HUDEP-2 (cell line): ENCODE results near the gene HDAC10.
"Not testable (repeated sequence)": the region's sequence is repeated elsewhere in the genome, so short reads cannot be mapped to it uniquely, and the experiment has no call there.

Experiments used
- DNase-seq, 76 experiments: peaks; one replicate each; lab custom pipeline; 2025; ENCODE audit not compliant: unreplicated experiment in 76 of 76; lab: John Stamatoyannopoulos, UW

HDAC10 gene

DNA sequence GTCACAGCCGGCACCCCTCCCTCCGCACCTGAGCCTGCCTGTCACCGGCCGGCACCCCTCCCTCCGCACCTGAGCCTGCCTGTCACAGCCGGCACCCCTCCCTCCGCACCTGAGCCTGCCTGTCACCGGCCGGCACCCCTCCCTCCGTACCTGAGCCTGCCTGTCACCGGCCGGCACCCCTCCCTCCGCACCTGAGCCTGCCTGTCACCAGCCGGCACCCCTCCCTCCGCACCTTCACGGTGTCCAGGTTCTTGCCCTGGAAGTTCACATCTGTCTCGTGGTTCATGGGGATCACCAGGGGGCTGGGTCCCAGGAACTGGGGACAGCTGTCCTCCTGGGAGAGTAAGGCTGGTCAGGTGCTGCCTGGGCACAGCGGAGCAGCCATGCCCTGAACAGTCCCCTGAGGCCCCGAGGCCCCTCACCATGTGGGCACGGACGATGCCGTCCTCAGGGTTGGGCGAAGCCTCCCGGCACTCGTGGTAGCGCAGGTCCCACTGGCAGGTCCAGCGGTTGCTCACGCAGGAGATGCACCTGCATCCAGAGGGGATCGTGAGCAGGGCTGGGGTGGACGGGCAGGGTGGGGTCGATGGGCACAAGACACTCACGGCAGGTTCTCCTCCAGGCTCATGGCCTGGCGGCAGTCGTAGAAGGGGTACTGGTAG lies 34.6 kb upstream of the HDAC10 start:
- no peak for DNase-seq

DNA sequence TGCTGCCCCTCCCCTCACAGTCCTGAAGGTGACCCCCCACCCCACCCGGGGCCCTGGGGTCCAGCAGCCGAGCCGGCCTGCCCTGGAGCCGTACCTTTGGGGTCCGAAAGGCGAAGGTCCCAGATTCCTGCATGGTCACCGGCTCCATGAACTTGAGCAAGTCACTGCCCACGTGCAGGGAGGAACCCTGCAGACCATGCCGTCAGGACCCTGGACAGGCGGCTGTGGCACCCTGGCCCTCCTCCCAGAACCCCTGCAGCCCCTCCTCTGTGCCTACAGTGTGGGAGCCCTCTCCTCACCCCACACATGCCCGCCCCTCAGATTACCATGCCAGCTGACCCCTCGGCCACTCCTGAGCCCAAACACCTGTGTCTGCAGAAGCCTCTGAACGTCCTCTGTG lies 33.4 kb upstream of the HDAC10 start:
- DNase-seq: no peak

DNA sequence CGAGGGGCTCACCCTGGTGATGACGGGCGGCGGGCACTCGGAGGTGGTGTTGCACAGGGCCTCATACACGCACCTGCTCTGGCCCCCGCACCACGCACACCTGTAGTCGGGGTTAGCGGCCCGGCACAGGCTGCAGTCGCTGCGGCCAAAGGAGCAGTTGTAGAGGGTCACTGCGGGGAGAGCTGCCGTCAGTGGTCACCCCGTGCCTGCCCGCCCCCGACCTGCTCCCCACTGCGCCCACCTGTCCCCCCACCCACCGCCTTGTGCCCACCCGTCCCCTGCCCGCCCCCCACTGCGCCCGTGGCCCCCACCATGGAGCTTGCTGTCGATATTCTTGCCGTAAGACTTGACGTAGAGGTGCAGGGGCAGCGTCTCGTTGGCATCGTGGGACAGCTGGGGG lies 32.8 kb upstream of the HDAC10 start:
- DNase-seq: no peak

DNA sequence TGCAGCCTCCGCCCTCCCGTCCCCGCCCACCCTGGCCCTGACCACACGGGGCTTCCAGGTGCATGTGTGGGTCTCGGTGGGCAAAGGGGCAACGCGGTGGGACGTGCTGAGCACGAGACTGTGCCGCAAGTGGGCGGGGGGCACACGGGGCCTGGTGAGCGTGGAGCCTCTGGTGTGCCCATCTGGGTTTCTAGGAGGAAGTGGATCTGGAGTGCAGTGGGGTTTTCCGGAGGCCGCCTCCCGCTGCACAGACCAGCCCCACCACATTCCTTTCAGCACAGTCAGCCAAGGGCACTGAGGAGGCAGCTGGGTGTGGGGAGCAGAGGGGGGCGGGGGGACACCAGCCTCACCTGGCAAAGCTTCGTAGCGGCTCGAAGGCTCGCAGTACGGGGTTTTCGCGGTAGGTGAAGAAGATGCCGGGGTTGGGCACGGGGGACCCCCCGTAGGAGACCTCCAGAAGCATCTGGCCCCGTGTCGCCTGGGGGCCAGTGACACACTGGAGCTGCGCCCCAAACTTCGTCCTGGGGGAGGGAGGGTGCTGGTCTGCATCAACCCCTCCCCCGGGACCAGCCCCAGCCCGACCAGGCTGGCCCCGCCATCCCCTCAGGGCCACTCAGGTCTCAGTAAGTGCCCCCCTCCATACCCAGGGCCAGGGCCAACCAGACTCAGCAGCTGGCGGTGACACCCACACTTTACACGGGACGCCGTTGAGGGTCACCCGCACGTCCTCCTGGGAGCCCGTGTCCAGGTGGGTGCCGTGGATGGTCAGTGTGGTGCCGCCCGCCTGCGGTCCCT lies 31.5 kb upstream of the HDAC10 start:
- DNase-seq: no peak

DNA sequence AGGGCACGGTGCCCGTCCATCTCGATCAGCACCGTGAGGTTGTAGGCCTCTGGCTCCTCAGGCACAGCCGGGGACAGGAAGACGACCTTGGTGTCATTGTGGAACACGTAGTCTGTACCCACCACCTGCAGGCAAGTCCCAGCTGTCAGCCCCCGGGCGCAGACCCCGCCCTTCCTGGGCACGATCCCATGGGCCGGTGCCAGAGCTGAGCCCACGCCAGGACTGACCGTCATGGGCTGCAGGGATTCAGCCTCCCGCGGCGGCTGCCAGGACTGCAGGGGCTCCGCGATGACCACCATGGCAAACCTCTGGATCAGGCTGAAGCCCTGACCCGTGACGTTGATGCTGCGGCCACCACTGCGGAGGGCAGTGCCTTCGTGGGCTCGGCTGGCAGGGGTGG lies 30.9 kb upstream of the HDAC10 start:
- DNase-seq: no peak

DNA sequence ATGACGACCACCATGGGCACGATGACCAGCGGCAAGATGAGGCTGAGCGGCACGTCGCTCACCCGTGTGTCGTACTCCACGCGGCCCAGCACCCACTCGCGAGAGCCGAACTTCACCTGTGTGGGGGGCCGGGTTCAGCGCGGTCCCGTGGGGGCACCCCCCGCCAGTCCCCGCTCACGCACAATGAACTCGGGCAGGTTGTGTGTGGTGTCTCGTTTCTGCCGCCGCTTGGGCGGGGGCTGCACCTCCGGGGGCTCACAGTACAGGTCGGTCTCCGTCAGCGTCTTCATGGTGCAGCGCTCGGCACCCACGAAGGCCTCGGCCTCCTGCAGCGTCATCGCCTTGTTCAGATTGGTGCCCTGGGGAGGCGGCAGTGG lies 30.3 kb upstream of the HDAC10 start:
- DNase-seq: no peak

DNA sequence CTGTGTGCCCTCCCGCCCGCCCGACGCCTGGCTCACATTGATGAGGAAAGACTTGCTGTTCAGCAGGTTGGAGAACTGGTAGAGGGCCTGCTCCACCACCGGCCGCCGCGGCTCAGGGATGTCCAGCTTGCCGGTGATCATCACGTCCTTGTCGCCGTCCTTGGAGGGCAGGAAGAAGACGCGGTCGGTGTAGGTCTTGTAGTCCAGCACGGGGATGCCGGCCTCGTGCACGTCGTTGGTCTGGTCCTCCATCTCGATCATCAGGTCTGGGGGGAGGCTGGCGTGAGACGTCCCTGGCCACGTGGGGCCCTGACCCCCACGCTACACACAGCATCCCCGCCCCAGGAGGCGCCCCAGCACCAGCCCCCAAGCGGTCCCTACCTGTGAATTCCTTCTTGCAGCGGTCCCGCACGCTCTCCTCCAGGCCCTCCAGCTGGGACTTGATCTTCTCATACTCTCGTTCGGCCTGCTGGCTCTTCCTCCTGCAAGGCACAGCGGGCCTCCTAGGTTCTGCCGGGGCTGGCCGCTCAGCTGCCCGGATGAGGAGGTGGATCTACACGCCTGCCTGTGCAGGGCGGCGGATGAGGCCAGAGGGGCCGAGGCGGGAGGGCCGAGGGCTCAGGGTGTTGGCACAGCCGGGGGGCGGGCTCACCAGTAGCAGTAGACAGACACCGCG lies 29.8 kb upstream of the HDAC10 start:
- DNase-seq: no peak

DNA sequence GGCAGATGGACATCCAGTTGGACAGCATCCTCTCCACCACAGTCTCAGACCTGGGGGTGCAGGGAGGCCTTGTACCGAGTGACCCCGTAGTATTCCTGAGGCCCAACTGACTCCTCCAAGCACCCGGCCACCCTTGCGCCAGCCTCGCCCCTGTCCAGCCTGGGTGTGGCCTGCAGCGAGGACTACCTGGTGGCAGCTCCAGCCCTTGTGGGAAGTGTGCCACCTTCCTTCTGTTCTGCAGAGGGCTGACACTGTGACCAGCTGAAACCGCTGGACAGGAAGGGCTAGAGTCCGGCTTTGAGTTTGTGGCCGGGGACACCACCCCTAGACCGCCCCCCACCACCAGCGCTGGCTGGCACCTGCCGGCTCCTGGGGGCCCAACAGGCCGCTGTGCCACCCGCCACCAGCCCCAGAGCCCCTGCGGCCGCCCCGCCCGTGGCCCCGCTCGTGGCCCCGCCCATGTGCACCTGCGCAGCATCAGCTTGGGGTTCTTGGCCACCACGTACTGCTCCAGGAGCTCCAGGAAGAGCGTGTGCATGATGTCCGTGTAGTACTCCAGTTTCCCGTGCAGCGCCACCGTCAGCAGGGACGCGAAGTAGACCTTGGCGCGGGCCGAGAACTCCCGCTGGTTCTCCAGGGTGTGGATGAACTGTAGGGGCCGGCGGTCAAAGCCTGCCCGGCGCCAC lies 29.1 kb upstream of the HDAC10 start:
- no peak for DNase-seq

DNA sequence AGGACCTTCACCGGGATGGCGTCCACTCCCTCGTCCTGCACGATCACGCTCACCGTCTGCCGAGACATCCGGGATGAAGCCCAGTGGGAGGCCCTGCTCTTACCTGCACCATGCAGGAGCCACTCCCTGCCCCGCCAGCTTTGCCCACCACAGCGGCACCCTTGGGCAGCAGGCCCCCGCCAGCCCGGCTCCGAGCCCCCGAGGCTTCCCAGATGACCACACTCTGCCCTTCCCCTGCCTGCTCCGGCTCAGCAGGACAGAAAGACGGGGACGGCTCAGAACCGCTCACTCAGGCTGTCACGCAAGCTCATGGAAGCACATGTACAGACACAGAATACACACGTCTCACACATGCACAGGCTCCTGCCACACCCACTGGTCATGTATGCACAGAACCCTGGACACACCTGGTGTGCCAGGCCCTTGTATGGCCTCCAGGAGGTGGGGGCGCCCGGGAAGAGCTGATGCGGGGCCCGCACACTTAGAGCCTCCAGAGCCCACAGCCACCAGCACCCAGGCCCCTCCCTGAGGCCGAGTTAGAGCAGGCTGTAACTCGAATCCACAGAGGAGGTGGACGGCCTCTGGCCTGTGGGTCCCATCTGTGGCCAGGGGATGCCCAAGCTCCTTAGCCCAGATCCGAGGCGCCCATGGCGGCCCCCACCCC lies 28.0 kb upstream of the HDAC10 start:
- no peak for DNase-seq

DNA sequence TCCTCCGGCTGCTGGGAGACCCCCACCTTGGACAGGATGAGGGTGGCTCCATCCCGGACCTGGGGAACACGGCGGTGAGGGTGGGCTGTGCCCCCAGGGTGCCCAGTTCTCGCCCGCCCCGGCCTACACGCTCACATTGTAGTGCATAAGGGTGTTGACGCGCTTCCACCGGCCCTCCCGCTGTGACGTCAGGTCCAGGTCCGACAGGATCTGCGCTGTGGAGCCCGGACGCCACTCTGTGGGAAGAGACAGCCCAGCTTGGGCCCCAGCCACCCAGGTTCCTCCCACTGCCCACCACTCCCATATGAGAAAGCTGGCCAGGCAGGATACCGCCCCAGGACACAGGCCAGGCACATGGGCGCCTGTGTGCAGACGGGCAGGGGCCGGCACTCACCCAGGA lies 27.4 kb upstream of the HDAC10 start:
- no peak for DNase-seq

DNA sequence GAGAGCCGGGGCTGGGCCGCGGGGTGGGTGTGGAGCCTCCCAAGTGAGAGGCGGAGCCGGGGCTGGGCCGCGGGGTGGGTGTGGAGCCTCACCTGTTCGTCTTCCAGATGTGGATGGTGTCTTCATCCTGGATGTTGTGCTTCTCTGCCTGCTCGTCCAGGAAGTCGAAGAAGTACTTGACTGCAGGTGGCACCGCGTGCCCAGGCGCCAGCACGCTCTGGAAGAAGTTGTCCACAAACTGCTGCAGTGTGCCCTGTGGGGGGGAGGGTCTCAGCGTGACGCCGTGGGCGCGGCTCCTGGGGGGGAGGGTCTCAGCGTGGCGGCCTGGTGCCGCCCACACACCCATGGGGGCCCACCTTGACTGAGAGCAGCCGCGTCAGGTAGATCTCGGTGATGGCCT lies 26.7 kb upstream of the HDAC10 start:
- no peak for DNase-seq

DNA sequence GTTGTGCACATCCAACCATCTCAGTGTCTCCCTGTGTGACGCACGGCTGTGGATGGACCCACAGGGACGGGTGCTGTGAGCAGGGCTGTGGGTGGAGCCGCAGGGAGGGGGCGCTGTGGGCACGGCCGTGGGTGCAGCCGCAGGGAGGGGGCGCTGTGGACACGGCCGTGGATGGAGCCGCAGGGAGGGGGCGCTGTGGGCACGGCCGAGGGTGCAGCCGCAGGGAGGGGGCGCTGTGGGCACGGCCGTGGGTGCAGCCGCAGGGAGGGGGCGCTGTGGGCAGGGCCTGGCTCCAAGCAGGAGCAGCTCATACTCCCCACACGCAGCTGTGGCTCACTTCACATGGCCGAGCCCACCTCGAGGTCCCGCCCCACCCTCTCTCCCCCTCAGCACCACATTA lies 25.1 kb upstream of the HDAC10 start:
- peak in 60 of 76 experiments; percentile 3 to 79 (median 48) for DNase-seq

DNA sequence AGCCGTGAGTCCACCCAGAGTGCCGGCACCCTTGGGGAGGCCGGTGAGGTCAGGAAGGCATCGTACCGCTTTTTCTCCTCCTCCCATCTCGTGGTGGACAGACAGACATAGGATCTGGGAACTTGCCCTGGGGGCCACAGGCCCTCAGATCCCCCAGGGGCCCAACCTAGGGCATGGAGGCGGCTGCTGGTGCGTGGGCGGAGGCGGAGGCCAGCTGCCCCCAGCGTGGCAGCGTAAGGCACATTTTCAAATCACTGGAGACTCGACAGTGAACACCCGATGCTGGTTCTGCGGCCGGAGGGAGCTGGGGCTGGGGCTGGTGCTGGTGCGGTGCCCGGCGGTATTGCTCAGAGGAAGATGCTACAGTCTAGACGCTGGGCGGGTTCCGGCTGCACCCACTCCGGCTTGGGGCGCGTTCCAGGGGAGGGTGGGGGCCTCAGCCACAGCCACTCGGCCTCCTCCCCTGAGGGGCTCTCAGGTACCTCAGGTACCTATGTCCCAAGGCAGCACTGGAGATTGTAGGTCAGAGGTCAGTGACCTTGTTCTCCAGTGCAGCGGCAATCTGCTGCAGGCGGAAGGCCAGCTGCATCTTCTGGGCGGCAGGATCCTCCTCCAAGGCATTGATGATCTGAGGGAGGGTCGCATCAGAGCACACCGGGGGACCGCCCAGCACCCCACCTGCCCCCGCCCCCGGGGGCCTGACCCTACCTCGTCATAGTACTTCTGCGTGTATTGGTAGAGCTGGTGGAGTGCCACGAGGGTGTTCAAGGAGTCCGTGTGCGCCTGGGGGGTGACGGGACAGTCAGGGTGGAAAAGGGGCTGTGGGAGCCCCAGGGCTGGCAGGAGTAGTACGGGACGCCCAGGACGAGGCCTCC lies 24.4 kb upstream of the HDAC10 start:
- DNase-seq: no peak

DNA sequence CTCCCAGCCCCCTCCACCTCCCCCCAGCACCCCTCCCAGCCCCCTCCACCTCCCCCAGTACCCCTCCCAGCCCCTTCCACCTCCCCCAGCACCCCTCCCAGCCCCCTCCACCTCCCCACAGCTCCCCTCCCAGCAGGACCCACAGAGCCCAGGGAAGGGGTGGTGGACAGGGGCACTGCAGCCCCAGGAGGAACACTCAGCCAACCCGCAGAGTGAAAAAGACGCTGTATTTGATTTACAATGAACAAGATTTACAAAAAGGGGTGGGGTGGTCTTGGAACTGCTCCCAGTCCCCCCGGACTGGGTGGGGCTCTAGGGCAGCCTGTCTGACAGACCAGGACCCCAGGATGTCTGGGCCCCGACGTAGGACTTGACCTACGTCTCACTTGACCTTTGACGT lies 23.7 kb upstream of the HDAC10 start:
- no peak for DNase-seq

DNA sequence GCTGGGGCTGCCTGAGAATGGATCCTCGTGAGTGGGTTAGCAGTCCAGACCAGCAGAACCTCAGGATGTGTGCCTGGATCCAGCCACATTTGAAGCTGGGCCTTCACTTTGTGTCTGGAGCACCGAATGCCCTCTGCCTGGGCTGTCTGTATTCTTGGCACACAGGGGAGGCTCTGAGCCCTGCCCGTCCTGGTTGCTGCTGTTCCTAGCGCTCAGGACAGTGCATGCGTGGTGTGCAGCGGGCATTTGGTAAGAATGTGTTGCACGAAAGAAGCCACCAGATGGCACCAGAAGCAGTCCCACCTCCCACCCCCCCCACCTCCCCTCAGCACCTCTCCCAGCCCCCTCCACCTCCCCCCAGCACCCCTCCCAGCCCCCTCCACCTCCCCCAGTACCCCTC lies 23.2 kb upstream of the HDAC10 start:
- peak in 48 of 76 experiments; percentile 6 to 64 (median 36) for DNase-seq

DNA sequence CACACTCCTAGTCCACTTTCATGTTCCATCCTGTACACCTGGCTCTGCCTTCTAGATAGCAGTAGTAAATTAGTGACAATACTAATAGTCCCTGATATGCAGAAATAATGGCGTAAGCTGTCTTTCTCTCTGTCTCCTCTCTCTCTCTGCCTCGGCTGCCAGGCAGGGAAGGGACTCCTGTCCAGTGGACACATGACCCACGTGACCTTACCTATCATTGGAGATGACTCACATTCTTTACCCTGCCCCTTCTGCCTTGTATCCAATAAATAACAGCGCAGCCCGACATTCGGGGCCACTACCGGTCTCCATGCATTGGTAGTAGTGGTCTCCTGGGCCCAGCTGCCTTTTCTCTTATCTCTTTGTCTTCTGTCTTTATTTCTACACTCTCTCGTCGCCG lies 22.7 kb upstream of the HDAC10 start:
- DNase-seq: not testable (repeated sequence)

DNA sequence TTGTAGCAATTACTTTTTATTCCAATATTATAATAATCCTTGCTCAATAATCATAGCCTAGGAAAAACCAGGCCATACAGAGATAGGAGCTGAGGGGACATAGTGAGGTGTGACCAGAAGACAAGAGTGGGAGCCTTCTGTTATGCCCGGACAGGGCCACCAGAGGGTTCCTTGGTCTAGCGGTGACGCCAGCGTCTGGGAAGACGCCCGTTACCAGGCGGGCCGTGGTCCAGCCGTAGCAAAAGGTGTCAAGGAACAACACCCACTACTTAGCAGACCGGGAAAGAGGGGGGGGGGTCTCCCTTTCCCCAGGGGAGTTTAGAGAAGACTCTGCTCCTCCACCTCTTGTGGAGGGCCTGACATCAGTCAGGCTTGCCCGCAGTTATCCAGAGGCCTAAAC lies 22.3 kb upstream of the HDAC10 start:
- DNase-seq: peak in 1 of 76 experiments; percentile 21

DNA sequence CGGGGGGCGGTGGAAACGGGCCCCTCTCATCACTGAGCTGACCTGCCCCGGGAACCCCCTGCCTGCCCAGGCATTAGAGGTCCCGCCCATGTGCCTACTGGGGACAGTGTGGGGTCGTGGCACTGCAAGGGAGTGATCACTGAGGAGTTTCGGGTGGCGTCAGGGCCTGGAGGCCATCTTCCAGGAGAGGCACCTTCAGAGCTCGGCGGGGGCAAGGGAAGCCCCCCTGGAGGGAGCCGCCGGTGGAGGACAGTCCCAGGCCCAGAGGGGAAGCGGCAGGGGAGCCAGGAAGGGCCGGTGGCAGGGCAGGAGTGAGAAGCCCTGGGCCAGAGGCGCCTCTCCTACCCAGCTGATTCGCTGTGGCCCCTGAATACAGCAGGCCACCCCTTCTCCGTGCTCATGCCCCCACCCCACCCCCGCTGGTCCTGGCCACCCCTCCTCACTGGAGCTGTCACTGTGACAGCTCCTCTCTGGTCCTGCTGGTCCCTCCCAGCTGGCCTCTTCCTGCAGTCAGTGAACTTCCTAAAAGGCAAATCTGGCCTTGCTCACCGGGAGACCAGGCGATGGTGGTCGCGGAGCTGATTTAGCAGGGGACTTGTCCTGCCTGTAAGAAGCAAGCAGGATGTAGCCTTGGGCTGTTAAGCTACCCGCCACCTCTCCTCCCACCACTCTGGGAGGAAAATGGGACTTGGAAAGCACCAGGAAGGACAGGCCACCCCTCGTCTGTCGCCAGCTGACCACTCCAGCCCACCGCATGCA lies 21.2 kb upstream of the HDAC10 start:
- DNase-seq: no peak

DNA sequence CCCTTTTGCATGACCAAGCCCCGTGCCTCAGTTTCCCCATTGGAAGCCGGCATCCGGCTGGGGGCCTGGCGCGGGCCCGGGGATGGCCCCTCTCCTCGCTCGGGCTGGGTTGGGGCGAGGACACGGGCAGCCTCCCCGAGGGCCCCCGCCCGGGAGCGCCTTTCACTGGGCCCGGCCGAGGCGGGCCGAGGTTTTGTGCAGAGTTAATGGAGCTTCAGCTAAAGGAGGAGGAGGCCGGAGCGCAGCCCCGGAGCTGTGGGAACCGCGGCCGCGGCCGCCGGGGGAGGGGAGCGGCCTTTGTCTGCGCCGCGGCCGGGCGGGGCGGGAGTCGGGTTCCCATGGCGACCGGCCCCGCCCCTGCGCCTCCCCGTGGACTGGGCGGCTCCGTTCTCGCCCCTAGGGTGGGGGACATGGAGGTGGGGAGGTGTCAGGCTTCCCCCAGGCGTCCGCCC lies 20.5 kb upstream of the HDAC10 start:
- DNase-seq: peak in 57 of 76 experiments; percentile 11 to 76 (median 52)
